Measurements from ENCODE around the gene CTSH. TPM values are rescaled to one million over a fixed set of nuclear protein-coding genes. Genes with fewer than 3 reads are reported as not detected.

The CTSH gene
- total and polyA plus RNA-seq, 12 donors: 26.4 to 122 (median 62.5) TPM

GRCh38 chr15:78933823-78934654 is 10.8 kb downstream of the CTSH start:
- Histone ChIP-seq H3K36me3 (peaks cover 0 to 64% (median 3%) of the 10 kb centered on the region in 9 donors), H3K4me3 (no peak overlapping the region), H3K9me3 (no peaks in the 10 kb centered on the region), H3K4me1 (peaks cover 3 to 83% (median 61%) of the 10 kb centered on the region in 9 donors), H3K27me3 (no peaks in the 10 kb centered on the region), H3K27ac (peak overlapping the region; percentile 3 to 86 (median 64))
- WGBS, 2 donors: 51 to 56% methylated on average over 20 of the region's 20 CpGs
- DNase-seq (peak in 1 of 2 donors; percentile 52), ATAC-seq (peak; percentile 4 to 62 (median 50))
- intact Hi-C loops (cut with DNase I): loop anchor here in 1 of 10 donors (2.0 kb wide), 1 partner anchor 19 kb away; no protein-coding TSS in a partner anchor
- TF ChIP-seq CTCF (IDR thresholded peaks at IDR 0.05): peak in 2 of 9 donors; percentile 5 to 21

- Histone ChIP-seq H3K4me1 (peaks cover 3 to 76% (median 54%) of the 10 kb centered on the region in 9 donors), H3K4me3 (no peak overlapping the region)
These were observed 11.5 kb downstream of the CTSH start for GRCh38 chr15:78933187-78933822.

GRCh38 chr15:78932258-78932808 is 12.5 kb downstream of the CTSH start:
- no peaks in the 10 kb centered on the region for H3K9me3 ChIP-seq
- no peak overlapping the region for H3K4me3 ChIP-seq
- H3K4me1 ChIP-seq: peaks cover 3 to 66% (median 44%) of the 10 kb centered on the region in 9 donors
- peak overlapping the region in 1 of 10 donors; percentile 22 for H3K27ac ChIP-seq
- no peaks in the 10 kb centered on the region for H3K27me3 ChIP-seq
- 82 to 88% methylated on average over 13 of the region's 13 CpGs for WGBS, 2 donors
- intact Hi-C loops (cut with DNase I): no loop called here
- TF ChIP-seq CTCF (IDR thresholded peaks at IDR 0.05): no peak
- ATAC-seq (no peak), DNase-seq (no peak)
- H3K36me3 ChIP-seq: peaks cover 0 to 75% (median 6%) of the 10 kb centered on the region in 9 donors

More at GRCh38 chr15:78933187-78933822, 11.5 kb downstream of the CTSH start:
- WGBS, 2 donors: 74 to 84% methylated on average over 12 of the region's 12 CpGs
- H3K9me3 ChIP-seq: no peaks in the 10 kb centered on the region
- peak overlapping the region in 8 of 10 donors; percentile 3 to 86 (median 70) for H3K27ac ChIP-seq
- no peak for TF ChIP-seq CTCF (IDR thresholded peaks at IDR 0.05)
- no peaks in the 10 kb centered on the region for H3K27me3 ChIP-seq
- ATAC-seq (no peak), DNase-seq (no peak)
- H3K36me3 ChIP-seq: peaks cover 0 to 66% (median 3%) of the 10 kb centered on the region in 9 donors
- intact Hi-C loops (cut with DNase I): no loop called here
